ENCODE data around the gene YTHDF1. TPM values are rescaled to one million over a fixed set of nuclear protein-coding genes. Genes with fewer than 3 reads are reported as not detected.

Gene YTHDF1
- 28.4 and 47.5 TPM in 2 replicates for total RNA-seq

DNA sequence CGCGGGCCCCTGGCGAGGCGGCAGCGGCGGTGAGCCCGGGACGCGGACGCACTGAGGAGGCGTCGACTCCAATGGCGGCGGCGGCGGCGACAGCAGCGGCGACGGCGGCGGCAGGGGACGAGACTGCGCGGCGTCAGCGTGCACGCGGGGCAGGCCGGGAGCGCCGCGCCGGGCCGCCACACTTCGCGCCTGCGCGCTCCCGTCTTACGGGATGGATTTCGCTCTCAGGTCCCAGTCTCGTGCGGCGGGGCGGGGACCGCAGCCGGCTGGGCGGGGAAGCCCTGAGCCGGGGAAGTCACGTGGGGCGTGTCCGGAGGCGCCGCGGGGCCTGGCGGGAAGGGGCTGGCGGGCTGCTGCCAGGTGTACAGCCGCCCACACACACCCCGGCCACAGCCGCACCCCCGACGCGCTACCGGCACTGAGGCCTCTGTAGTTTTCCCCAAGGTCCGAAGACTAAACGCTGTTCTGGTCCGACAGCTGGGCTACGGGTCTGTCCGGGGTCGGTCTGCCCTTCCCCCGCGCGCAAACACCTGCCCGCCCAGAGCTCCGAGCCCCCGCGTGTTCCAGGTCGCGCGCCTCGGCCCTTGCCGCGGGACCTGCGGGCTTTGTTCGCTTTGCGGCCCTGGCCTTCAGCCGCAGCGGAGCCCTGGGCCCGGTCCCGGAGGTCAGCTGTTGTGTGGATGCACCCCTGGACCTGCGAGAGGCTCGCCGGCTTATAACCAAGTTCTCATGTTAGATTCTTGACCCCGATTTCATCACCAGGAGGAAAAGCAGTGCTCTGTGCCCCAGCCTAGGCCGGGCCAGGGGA is at the start of gene YTHDF1:
Gene YTHDF1, minus strand, starts transcription at position 91 of the 808 bp plus-strand sequence. CDS start 239 bp downstream, outside the sequence.

DNA sequence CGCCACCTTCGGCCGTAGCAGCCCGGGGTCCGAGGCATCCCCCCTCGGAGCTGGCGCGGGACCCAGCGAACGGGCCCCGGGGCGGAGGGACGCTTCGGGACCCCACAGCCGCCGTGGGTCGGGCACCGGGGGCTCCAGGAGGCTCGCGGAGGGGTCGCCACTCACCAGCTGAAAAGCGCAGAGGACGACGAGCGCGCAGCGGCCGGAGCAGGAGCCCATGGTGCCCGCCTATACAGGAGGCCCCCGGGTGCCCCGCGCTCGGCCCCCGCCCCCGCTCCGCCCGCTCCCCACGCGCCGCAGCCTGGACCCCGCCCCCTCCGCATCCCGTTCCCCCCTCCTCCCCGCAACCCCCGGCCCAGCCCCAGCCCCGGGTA is 38.3 kb upstream of the YTHDF1 start, which contains the start of gene NKAIN4:
Gene NKAIN4, minus strand, starts transcription at position 232 of the 374 bp plus-strand sequence. Its CDS starts 13 bp downstream, at position 219.

GRCh38 chr20:63235399-63235983 is 19.6 kb upstream of the YTHDF1 start, which contains the start of gene BIRC7:
TSS of gene BIRC7 (plus strand) at chr20:63235905. CDS start at chr20:63236097, 192 bp downstream.

Other genes starting within 250 kb of the YTHDF1 start
- gene BHLHE23, start 209.2 kb downstream of the YTHDF1 start, total RNA-seq: not detected in 2 replicates
- not detected in 2 replicates for gene BIRC7, start 19.8 kb upstream of the YTHDF1 start, total RNA-seq
- 2.7 TPM in 1 of 2 replicates, not detected in the other for gene NKAIN4, start 38.3 kb upstream of the YTHDF1 start, total RNA-seq
- gene ARFGAP1, start 56.7 kb upstream of the YTHDF1 start, total RNA-seq: 45.1 and 49.0 TPM in 2 replicates
- gene COL20A1, start 77.1 kb upstream of the YTHDF1 start, total RNA-seq: under 0.01 and 0.07 TPM in 2 replicates
- not detected in 2 replicates for gene CHRNA4, start 145.2 kb upstream of the YTHDF1 start, total RNA-seq